ENCODE results near the gene MBNL1.
"Not testable (repeated sequence)": the region's sequence is repeated elsewhere in the genome, so short reads cannot be mapped to it uniquely, and the experiment has no call there.

MBNL1 gene

GRCh38 chr3:152435210-152435609 lies 166.5 kb downstream of the MBNL1 start:
- H3K36me3 ChIP-seq (ENCODE audit: control insufficient read depth in 1 of 2, insufficient read depth in 2 of 2, low read length in 2 of 2); H3K4me3 ChIP-seq (ENCODE audit: low read depth, low read length); H3K4me1 ChIP-seq (ENCODE audit: control insufficient read depth in 1 of 2, insufficient read depth in 2 of 2, low read length in 2 of 2); H3K79me1 ChIP-seq (ENCODE audit: low read length); H3K9me3 ChIP-seq (ENCODE audit: insufficient read depth, low read depth, low read length); H4K8ac ChIP-seq (ENCODE audit: low read depth, low read length); H3K79me2 ChIP-seq (ENCODE audit: control insufficient read depth, insufficient read depth, low read length, poor library complexity); H3K27ac ChIP-seq (ENCODE audit: low read depth, low read length); H2BK12ac ChIP-seq (ENCODE audit: low read length); H3K9ac ChIP-seq (ENCODE audit: low read length); H2AFZ ChIP-seq (ENCODE audit: insufficient read depth, low read length, poor library complexity); H3K4ac ChIP-seq (ENCODE audit: low read depth, low read length); H2AK5ac ChIP-seq (ENCODE audit: low read length); H3K18ac ChIP-seq (ENCODE audit: low read length); H4K12ac ChIP-seq (ENCODE audit: low read depth, low read length); DNase-seq; H4K91ac ChIP-seq (ENCODE audit: low read depth, low read length); H3K14ac ChIP-seq (ENCODE audit: low read length); H2BK120ac ChIP-seq (ENCODE audit: insufficient read depth, low read length, poor library complexity); H3K23ac ChIP-seq (ENCODE audit: low read length); H3K4me2 ChIP-seq (ENCODE audit: low read length); H3K27me3 ChIP-seq (ENCODE audit: insufficient read depth, low read length); H2BK5ac ChIP-seq (ENCODE audit: low read depth, low read length, poor library complexity): not testable (repeated sequence)

DNA sequence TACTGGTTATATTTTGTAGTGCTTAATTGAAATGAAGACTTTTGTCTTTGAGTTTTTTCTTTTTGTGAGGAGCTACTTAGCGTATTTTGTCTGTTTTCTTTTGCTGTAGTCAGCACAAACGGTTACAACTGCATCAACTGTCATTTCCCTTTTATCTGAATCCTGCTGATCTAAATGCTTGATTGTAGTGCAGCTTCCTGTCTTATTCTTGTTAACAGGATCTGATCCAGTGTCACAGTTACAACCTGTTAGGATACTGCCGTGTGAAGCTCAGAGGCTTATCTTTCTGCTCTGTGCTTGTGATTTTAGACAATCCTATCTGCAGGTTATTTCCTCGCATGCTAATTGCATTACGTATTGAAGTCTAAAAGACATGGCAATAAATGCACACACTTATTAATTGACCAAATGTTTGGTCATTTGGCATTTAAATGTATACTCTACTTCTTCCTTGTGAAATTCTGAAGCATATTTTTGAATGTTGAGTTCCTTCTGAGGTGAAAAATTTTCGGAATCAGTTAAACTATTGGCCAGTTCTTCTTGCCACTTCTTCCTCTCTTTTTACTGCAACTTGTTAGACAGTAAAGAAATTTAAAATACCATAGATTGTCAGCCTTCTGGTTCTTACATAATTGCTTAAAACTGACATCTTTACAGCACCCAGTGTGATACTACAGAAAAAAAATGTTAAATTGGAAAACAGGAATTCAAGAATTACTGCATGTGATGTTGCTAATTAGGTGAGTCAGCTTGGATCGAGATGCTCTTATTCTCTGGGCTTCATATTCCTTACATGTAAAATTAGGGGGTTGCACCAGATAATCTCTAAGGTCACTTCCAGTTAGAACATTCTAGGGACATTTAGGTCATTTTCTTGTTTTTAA lies 168.2 kb downstream of the MBNL1 start:
- H3K4me3 ChIP-seq (ENCODE audit: low read depth, low read length): no peak overlapping the region
- no peaks in the 10 kb centered on the region for H3K79me1 ChIP-seq (ENCODE audit: low read length)
- H3K18ac ChIP-seq (ENCODE audit: low read length): no peak overlapping the region
- no peak overlapping the region for H2AFZ ChIP-seq (ENCODE audit: insufficient read depth, low read length, poor library complexity)
- no peak overlapping the region for H3K4me2 ChIP-seq (ENCODE audit: low read length)
- no peak overlapping the region for H2AK5ac ChIP-seq (ENCODE audit: low read length)
- no peak overlapping the region for H2BK12ac ChIP-seq (ENCODE audit: low read length)
- H3K23ac ChIP-seq (ENCODE audit: low read length): no peak overlapping the region
- DNase-seq: no peak
- H3K79me2 ChIP-seq (ENCODE audit: control insufficient read depth, insufficient read depth, low read length, poor library complexity): no peaks in the 10 kb centered on the region
- WGBS (ENCODE audit: extremely low coverage, insufficient coverage, insufficient read length): no CpG with 5 or more reads among the region's 7 CpGs
- no peak overlapping the region for H4K8ac ChIP-seq (ENCODE audit: low read depth, low read length)
- no peak overlapping the region for H3K9ac ChIP-seq (ENCODE audit: low read length)
- no peak overlapping the region for H4K12ac ChIP-seq (ENCODE audit: low read depth, low read length)
- H3K36me3 ChIP-seq (ENCODE audit: control insufficient read depth in 1 of 2, insufficient read depth in 2 of 2, low read length in 2 of 2): peaks cover 3% of the 10 kb centered on the region in 2 experiments
- no peak overlapping the region for H3K4ac ChIP-seq (ENCODE audit: low read depth, low read length)
- H2BK5ac ChIP-seq (ENCODE audit: low read depth, low read length, poor library complexity): no peak overlapping the region
- no peak overlapping the region for H3K27ac ChIP-seq (ENCODE audit: low read depth, low read length)
- H3K4me1 ChIP-seq (ENCODE audit: control insufficient read depth in 1 of 2, insufficient read depth in 2 of 2, low read length in 2 of 2): no peaks in the 10 kb centered on the region
- H2BK120ac ChIP-seq (ENCODE audit: insufficient read depth, low read length, poor library complexity): no peak overlapping the region
- H4K91ac ChIP-seq (ENCODE audit: low read depth, low read length): no peak overlapping the region
- no peaks in the 10 kb centered on the region for H3K9me3 ChIP-seq (ENCODE audit: insufficient read depth, low read depth, low read length)
- no peak overlapping the region for H3K14ac ChIP-seq (ENCODE audit: low read length)
- H3K27me3 ChIP-seq (ENCODE audit: insufficient read depth, low read length): no peaks in the 10 kb centered on the region

- no peaks in the 10 kb centered on the region for H3K9me3 ChIP-seq (ENCODE audit: insufficient read depth, low read depth, low read length)
- H3K36me3 ChIP-seq (ENCODE audit: control insufficient read depth in 1 of 2, insufficient read depth in 2 of 2, low read length in 2 of 2): no peaks in the 10 kb centered on the region
- no peaks in the 10 kb centered on the region for H3K79me1 ChIP-seq (ENCODE audit: low read length)
- no peak overlapping the region for H3K4me3 ChIP-seq (ENCODE audit: low read depth, low read length)
- no peak overlapping the region for H3K9ac ChIP-seq (ENCODE audit: low read length)
- H2AFZ ChIP-seq (ENCODE audit: insufficient read depth, low read length, poor library complexity): no peak overlapping the region
- DNase-seq: no peak
- H4K12ac ChIP-seq (ENCODE audit: low read depth, low read length): no peak overlapping the region
- no peak overlapping the region for H2BK12ac ChIP-seq (ENCODE audit: low read length)
- H3K14ac ChIP-seq (ENCODE audit: low read length): no peak overlapping the region
- WGBS (ENCODE audit: extremely low coverage, insufficient coverage, insufficient read length): no CpG with 5 or more reads among the region's 1 CpG
- H3K79me2 ChIP-seq (ENCODE audit: control insufficient read depth, insufficient read depth, low read length, poor library complexity): no peaks in the 10 kb centered on the region
- H3K23ac ChIP-seq (ENCODE audit: low read length): no peak overlapping the region
- H4K8ac ChIP-seq (ENCODE audit: low read depth, low read length): no peak overlapping the region
- H2BK5ac ChIP-seq (ENCODE audit: low read depth, low read length, poor library complexity): no peak overlapping the region
- no peak overlapping the region for H2BK120ac ChIP-seq (ENCODE audit: insufficient read depth, low read length, poor library complexity)
- H3K18ac ChIP-seq (ENCODE audit: low read length): no peak overlapping the region
- no peaks in the 10 kb centered on the region for H3K27me3 ChIP-seq (ENCODE audit: insufficient read depth, low read length)
- no peak overlapping the region for H4K91ac ChIP-seq (ENCODE audit: low read depth, low read length)
- H3K4me1 ChIP-seq (ENCODE audit: control insufficient read depth in 1 of 2, insufficient read depth in 2 of 2, low read length in 2 of 2): no peaks in the 10 kb centered on the region
- H3K4me2 ChIP-seq (ENCODE audit: low read length): no peak overlapping the region
- H3K27ac ChIP-seq (ENCODE audit: low read depth, low read length): no peak overlapping the region
- no peak overlapping the region for H3K4ac ChIP-seq (ENCODE audit: low read depth, low read length)
- no peak overlapping the region for H2AK5ac ChIP-seq (ENCODE audit: low read length)
These were observed 169.5 kb downstream of the MBNL1 start for GRCh38 chr3:152438181-152438580.

GRCh38 chr3:152438706-152439105 lies 170.0 kb downstream of the MBNL1 start:
- no peak overlapping the region for H4K8ac ChIP-seq (ENCODE audit: low read depth, low read length)
- H3K18ac ChIP-seq (ENCODE audit: low read length): no peak overlapping the region
- H2AFZ ChIP-seq (ENCODE audit: insufficient read depth, low read length, poor library complexity): no peak overlapping the region
- H2BK120ac ChIP-seq (ENCODE audit: insufficient read depth, low read length, poor library complexity): no peak overlapping the region
- WGBS (ENCODE audit: extremely low coverage, insufficient coverage, insufficient read length): no CpG with 5 or more reads among the region's 6 CpGs
- H3K79me2 ChIP-seq (ENCODE audit: control insufficient read depth, insufficient read depth, low read length, poor library complexity): no peaks in the 10 kb centered on the region
- H2AK5ac ChIP-seq (ENCODE audit: low read length): no peak overlapping the region
- no peak for DNase-seq
- H3K36me3 ChIP-seq (ENCODE audit: control insufficient read depth in 1 of 2, insufficient read depth in 2 of 2, low read length in 2 of 2): no peaks in the 10 kb centered on the region
- no peak overlapping the region for H3K27ac ChIP-seq (ENCODE audit: low read depth, low read length)
- H3K14ac ChIP-seq (ENCODE audit: low read length): no peak overlapping the region
- H2BK12ac ChIP-seq (ENCODE audit: low read length): no peak overlapping the region
- H3K4ac ChIP-seq (ENCODE audit: low read depth, low read length): no peak overlapping the region
- H3K9ac ChIP-seq (ENCODE audit: low read length): no peak overlapping the region
- no peak overlapping the region for H4K12ac ChIP-seq (ENCODE audit: low read depth, low read length)
- H3K4me3 ChIP-seq (ENCODE audit: low read depth, low read length): no peak overlapping the region
- no peaks in the 10 kb centered on the region for H3K4me1 ChIP-seq (ENCODE audit: control insufficient read depth in 1 of 2, insufficient read depth in 2 of 2, low read length in 2 of 2)
- H3K9me3 ChIP-seq (ENCODE audit: insufficient read depth, low read depth, low read length): no peaks in the 10 kb centered on the region
- no peak overlapping the region for H3K23ac ChIP-seq (ENCODE audit: low read length)
- no peaks in the 10 kb centered on the region for H3K79me1 ChIP-seq (ENCODE audit: low read length)
- no peak overlapping the region for H3K4me2 ChIP-seq (ENCODE audit: low read length)
- no peak overlapping the region for H2BK5ac ChIP-seq (ENCODE audit: low read depth, low read length, poor library complexity)
- H4K91ac ChIP-seq (ENCODE audit: low read depth, low read length): no peak overlapping the region
- no peaks in the 10 kb centered on the region for H3K27me3 ChIP-seq (ENCODE audit: insufficient read depth, low read length)

Measured in trophoblast cell (in vitro differentiated cells and primary cell).